ENCODE results near the gene CFAP74. TPM values are rescaled to one million over a fixed set of nuclear protein-coding genes. Genes with fewer than 3 reads are reported as not detected.

CFAP74 gene
- total and polyA plus RNA-seq, 2 of the 13 experiments (the other 11 are each of a cell fraction or from before 2014, with no cell fraction given) = 0.27 to 0.62 TPM

GRCh38 chr1:1967879-1968278, 35.7 kb downstream of the CFAP74 start:
- no peaks in the 10 kb centered on the region for H4K20me1 ChIP-seq (ENCODE audit: insufficient read depth, low read length)
- intact Hi-C loops (cut with micrococcal nuclease; ENCODE audit: unreplicated experiment) (no loop called here), in situ Hi-C loops (cut with HindIII; ENCODE audit: extremely low pct_ligation_motif_present, low pct_unique_long_range_greater_than_20kb) (no loop called here)
- H3K27me3 ChIP-seq (ENCODE audit: control insufficient read depth in 1 of 2, insufficient read depth in 2 of 2, low read length in 2 of 2) = peaks cover 8 to 53% of the 10 kb centered on the region in 2 experiments; a peak in 4 of 5 replicates
- no peak overlapping the region for H3K4me3 ChIP-seq (replicated peaks in 1 of 3; ENCODE audit: insufficient read depth in 1 of 3, low read depth in 2 of 3, low read length in 3 of 3)
- H2AFZ ChIP-seq (ENCODE audit: low read length) = no peak overlapping the region
- no peak overlapping the region for H3K4me2 ChIP-seq (ENCODE audit: low read depth, low read length)
- no peaks in the 10 kb centered on the region for H3K79me2 ChIP-seq (ENCODE audit: insufficient read depth, low read length)
- H3K36me3 ChIP-seq (replicated peaks in 1 of 2; ENCODE audit: control insufficient read depth in 1 of 2, insufficient read depth in 2 of 2, low read length in 2 of 2) = no peaks in the 10 kb centered on the region
- no TSS peak for BruUV-seq (replicated peaks)
- WGBS (ENCODE audit: low lambda C conversion rate) = 33% methylated on average over 3 of the region's 3 CpGs
- H3K9me3 ChIP-seq (ENCODE audit: low read length) = no peaks in the 10 kb centered on the region
- ChIA-PET CTCF (ENCODE audit: low intra/inter-chr PET ratio, low total read pairs) (no interaction called here), POLR2A (no interaction called here)
- FAIRE-seq (no peak), ATAC-seq (no peak), DNase-seq (ENCODE audit: low spot score) (no peak)
- TF ChIP-seq ATF3 (CRISPR knock-in tag; IDR thresholded peaks at IDR 0.05) (no peak), ETV6 (CRISPR knock-in tag; conservative IDR thresholded peaks at IDR 0.05) (no peak), ZNF24 (IDR thresholded peaks at IDR 0.05) (peak; percentile 95), ZNF549 (CRISPR knock-in tag; IDR thresholded peaks at IDR 0.05) (no peak), ZFP36L1 (CRISPR knock-in tag; IDR thresholded peaks at IDR 0.05) (no peak)
- H3K9ac ChIP-seq (ENCODE audit: insufficient read depth, low read depth, low read length) = no peak overlapping the region
- H3K4me1 ChIP-seq (ENCODE audit: insufficient read depth, low read length) = peaks cover 14% of the 10 kb centered on the region
- no peak overlapping the region for H3K27ac ChIP-seq (ENCODE audit: extremely low read length, insufficient read depth, low read length)

GRCh38 chr1:1967151-1967550, 36.4 kb downstream of the CFAP74 start:
- intact Hi-C loops (cut with micrococcal nuclease; ENCODE audit: unreplicated experiment) = no loop called here
- Histone ChIP-seq H3K4me3 (replicated peaks in 1 of 3; ENCODE audit: insufficient read depth in 1 of 3, low read depth in 2 of 3, low read length in 3 of 3) (no peak overlapping the region), H3K9ac (ENCODE audit: insufficient read depth, low read depth, low read length) (no peak overlapping the region), H3K27ac (ENCODE audit: extremely low read length, insufficient read depth, low read length) (no peak overlapping the region), H3K4me2 (ENCODE audit: low read depth, low read length) (no peak overlapping the region), H3K36me3 (replicated peaks in 1 of 2; ENCODE audit: control insufficient read depth in 1 of 2, insufficient read depth in 2 of 2, low read length in 2 of 2) (no peaks in the 10 kb centered on the region), H3K27me3 (ENCODE audit: control insufficient read depth in 1 of 2, insufficient read depth in 2 of 2, low read length in 2 of 2) (peaks cover 7 to 58% of the 10 kb centered on the region in 2 experiments; a peak in 4 of 5 replicates), H3K79me2 (ENCODE audit: insufficient read depth, low read length) (no peaks in the 10 kb centered on the region), H2AFZ (ENCODE audit: low read length) (no peak overlapping the region), H4K20me1 (ENCODE audit: insufficient read depth, low read length) (no peaks in the 10 kb centered on the region), H3K9me3 (ENCODE audit: low read length) (no peaks in the 10 kb centered on the region), H3K4me1 (ENCODE audit: insufficient read depth, low read length) (peaks cover 19% of the 10 kb centered on the region)
- DNase-seq (ENCODE audit: low spot score) = no peak
- in situ Hi-C loops (cut with HindIII; ENCODE audit: extremely low pct_ligation_motif_present, low pct_unique_long_range_greater_than_20kb) = no loop called here
- TF ChIP-seq KAT2B (IDR thresholded peaks at IDR 0.05; ENCODE audit: borderline replicate concordance, low read depth, low read length) = no peak
- TF ChIP-seq ZNF451 (CRISPR knock-in tag; IDR thresholded peaks at IDR 0.05) = no peak
- no peak for TF ChIP-seq ZNF543 (CRISPR knock-in tag; IDR thresholded peaks at IDR 0.05)
- TF ChIP-seq NR3C1 (CRISPR knock-in tag; IDR thresholded peaks at IDR 0.05) = no peak
- no peak for FAIRE-seq
- ChIA-PET POLR2A (no interaction called here), CTCF (ENCODE audit: low intra/inter-chr PET ratio, low total read pairs) (no interaction called here)
- ATAC-seq = no peak
- WGBS (ENCODE audit: low lambda C conversion rate) = 42% methylated on average over 2 of the region's 16 CpGs
- no TSS peak for BruUV-seq (replicated peaks)

Measured in HepG2 (cell line).